Stimulated activated CD4-positive, alpha-beta T cell treated with anti-CD3 and anti-CD28 coated beads, Interleukin-1b, Interleukin-23, amount 100 ng/mL, for 4 hours (primary cell): Measurements from ENCODE around the gene FOXP1.

ENCODE experiments used
- DNase-seq, 2 donors: peaks; one replicate each; pipeline ENCODE4 v3.0.0-alpha.2; 2020; ENCODE audit warnings: low read depth in 2 of 2

The FOXP1 gene

GRCh38 chr3:71583566-71584393, at the start of gene FOXP1:
Gene FOXP1 (minus strand): TSS chr3:71583728. CDS start chr3:71198381, 385,347 bp downstream.
- DNase-seq, result peak; percentile 56 to 64

- DNase-seq, result no peak
These were observed 46.2 kb upstream of the FOXP1 start for GRCh38 chr3:71629711-71630110.

DNA sequence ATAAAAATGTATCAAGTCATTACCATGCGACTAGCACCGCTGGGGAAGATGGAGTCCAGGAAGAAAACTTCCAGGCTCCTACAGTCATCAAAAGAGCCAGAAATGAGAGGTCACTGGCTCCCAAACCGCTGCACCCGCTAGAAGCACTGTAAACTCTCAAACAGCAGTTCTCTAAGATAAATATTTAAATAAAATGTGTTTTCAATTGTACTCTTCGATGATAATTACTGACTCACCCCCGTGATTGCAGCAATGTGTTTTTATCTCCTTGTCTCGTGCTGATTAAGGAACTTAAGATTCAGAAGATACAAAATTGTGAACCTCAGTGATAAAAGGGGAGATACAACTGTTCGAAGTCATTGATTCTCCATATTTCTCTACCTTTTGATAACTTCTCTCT, 45.8 kb upstream of the FOXP1 start:
- DNase-seq, result no peak

- DNase-seq, result no peak
These were observed 45.0 kb upstream of the FOXP1 start for GRCh38 chr3:71628522-71628921.

DNA sequence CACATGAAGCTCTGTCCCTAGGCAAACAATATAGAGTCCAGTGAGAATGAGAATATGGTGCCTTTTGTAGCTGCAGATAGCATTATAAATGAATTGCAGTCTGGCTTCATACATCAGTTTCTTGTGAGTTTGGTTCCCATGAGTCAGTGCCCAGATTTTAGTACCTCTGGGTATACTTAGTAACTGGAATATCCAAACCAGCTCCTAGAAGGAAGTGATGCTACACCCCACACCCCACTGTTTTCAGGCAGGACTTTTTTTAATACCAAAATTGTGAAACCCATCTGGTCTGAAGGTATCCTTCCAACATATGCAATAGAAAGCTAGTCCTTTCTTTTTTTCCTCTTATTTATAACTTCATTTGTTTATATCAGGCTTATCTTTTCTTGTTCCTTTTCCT, 42.1 kb upstream of the FOXP1 start:
- no peak for DNase-seq

GRCh38 chr3:71621825-71622537, 38.5 kb upstream of the FOXP1 start:
- no peak for DNase-seq

DNA sequence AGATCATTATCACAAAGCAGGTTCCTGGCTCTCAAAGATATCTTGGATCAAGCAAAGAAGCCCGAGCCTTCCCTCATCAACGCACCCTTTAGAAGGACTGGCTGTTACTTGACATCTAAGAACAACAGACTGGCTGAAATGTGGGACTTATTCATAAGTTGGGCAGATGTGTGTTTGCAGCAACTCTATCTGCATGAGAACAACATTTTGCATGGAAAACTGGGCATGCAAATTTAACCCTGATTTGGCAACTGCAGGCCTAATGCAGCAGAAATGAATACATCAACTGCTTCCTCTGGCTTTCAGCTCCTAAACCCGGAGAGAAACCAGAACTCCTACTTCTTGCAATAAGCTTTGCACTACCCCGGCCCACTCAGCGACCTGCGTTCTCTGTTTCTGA, 35.0 kb upstream of the FOXP1 start:
- no peak for DNase-seq

DNA sequence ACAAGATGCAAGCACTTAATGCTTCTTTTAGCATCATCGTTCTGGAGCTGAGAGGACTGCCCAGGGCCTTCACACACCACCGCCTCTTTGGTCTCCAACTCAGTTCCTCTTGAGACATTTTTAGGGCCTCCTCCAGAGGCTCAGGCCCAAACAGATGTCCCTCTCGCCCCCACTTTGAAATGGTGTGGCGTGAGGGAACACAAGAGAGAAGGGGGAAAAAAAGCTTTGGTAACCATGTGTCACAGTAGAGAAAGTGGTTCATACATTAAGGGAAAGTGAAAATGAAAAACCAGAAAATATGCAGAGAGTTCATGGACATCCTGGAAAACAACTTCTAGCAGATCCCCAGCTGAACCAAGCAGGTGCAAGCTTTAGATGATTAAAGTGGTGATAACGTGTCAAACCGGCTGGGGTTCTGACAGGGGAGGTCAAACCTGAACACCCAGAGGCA, 33.1 kb upstream of the FOXP1 start:
- DNase-seq, result no peak

DNA sequence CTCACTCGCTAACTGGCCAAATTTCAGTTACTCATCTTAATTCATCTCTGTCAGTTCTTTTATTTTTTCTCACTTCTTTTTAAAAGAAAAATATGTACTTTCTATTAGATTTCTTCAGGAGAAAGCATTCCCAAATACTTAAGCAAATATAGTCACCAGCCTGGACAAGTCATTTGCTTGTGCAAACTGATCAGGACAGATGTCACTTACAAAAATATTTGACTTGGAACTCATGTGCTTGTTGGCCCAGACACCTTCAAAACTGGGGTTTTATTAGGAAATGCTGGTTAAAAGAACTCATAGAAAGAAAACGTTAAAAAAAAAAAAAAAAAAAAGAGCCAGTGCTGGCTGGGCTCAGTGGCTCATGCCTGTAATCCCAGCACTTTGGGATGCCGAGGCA, 31.3 kb upstream of the FOXP1 start:
- no peak for DNase-seq

- no peak for DNase-seq
These were observed 30.9 kb upstream of the FOXP1 start for GRCh38 chr3:71614426-71614825.

- no peak for DNase-seq
These were observed 27.6 kb upstream of the FOXP1 start for GRCh38 chr3:71611099-71611498.

DNA sequence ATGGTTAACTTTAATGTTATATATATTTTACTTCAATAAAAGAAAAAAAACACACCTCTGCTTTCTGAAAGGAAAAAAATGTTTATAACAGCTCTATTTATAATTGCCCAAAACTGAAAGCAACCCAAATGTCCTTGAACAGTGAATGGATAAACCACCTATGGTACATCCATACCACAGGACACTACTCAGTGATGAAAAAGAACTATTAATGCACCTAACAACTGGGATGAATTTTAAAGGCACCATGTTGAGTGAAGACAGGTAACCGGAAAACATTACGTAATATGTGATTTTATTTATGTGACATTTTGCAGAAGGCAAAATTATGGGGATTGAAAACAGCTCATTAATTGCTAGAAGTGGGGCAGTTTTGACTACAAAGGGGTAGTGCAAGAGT, 23.8 kb upstream of the FOXP1 start:
- no peak for DNase-seq

GRCh38 chr3:71606582-71606981, 23.1 kb upstream of the FOXP1 start:
- DNase-seq, result no peak

GRCh38 chr3:71602256-71602655, 18.7 kb upstream of the FOXP1 start:
- DNase-seq, result no peak

DNA sequence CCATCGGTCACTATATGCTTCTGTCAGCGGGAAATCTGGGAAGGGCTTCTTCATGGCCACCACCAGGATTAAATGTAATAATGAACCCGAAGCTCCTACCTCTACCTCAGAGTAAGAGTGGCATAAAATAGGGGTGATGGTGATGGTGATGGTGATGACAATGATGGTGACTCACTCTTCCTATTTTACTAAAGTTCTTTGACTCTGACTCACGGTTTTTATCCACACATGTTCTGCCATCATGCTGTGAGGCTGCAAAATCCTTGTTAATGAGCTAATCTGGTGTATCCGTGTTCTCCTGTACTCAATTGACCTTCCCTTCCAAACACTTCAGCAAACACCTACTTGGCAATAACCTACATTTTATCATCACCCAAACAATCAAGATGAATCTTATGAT, 18.3 kb upstream of the FOXP1 start:
- no peak for DNase-seq

GRCh38 chr3:71600646-71601288, 17.2 kb upstream of the FOXP1 start:
- DNase-seq, result no peak

- no peak for DNase-seq
These were observed 15.9 kb upstream of the FOXP1 start for GRCh38 chr3:71599416-71599815.

GRCh38 chr3:71598292-71598691, 14.8 kb upstream of the FOXP1 start:
- no peak for DNase-seq

DNA sequence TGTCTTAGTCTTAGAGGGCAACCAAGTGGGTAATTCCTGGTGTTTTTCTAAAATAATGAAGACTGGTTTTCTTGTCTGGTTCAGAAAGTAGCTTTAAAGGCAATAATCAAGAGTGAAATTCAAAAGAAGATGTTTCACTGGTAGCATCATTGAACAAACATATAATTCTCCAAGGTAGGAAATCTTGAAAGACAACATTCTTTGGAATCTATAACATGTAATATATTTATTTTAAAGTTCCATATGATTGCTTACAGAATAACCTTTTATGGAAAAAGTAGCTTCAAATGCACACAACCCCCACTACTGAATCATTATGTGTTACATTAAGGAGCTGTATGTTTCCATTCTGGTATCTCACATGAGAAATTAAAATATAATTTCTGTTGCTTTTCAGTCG, 13.8 kb upstream of the FOXP1 start:
- no peak for DNase-seq

DNA sequence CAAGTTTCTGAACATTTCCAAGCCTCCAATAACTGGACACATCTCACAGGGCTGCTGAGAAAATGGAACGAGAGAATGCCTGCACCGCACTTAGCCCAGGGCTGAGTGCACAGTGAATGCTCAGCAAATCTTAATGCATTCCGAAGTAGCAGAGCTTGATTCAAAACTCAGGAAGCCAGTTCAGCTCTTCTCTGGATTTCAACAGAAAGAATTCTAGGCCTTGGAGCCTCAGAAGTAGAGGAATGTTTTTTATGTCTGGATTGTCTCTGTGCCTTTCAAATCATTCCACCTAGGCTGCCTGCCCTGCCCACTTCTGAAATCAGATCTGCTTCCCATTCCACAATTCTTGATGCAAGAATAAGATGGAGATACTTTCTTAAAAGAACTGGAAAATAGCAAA, 9.6 kb upstream of the FOXP1 start:
- DNase-seq, result no peak

- no peak for DNase-seq
These were observed 7.6 kb upstream of the FOXP1 start for GRCh38 chr3:71591101-71591500.

- no peak for DNase-seq
These were observed 5.6 kb upstream of the FOXP1 start for GRCh38 chr3:71589132-71589531.

DNA sequence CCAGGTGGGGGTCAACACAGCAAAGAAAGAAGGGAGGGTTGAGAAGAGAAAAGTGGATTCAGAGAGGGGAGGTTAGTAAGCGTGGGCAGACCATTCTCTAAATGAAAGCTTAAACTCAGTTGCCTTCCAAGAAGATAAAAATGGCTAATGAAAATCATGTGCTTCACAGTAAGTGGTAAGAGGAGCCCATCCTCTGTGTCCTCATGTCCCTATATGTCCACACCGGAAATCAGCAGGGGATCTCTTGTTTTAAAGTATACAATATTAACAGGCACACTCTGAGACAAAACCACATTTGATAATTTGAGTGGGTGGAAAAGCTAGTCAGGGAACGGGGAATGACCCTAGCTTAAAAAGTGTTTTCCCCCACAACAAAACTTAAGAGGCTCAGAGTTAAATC, 4.4 kb upstream of the FOXP1 start:
- no peak for DNase-seq
